Measurements from ENCODE around the gene SNAI3. TPM values are rescaled to one million over a fixed set of nuclear protein-coding genes. Genes with fewer than 3 reads are reported as not detected.

SNAI3 gene
- total and polyA plus RNA-seq, 9 of the 15 experiments (the other 6 are each of a cell fraction or from before 2014, with no cell fraction given): 0.04 to 4.1 (median 0.80) TPM; not detected in 1

DNA sequence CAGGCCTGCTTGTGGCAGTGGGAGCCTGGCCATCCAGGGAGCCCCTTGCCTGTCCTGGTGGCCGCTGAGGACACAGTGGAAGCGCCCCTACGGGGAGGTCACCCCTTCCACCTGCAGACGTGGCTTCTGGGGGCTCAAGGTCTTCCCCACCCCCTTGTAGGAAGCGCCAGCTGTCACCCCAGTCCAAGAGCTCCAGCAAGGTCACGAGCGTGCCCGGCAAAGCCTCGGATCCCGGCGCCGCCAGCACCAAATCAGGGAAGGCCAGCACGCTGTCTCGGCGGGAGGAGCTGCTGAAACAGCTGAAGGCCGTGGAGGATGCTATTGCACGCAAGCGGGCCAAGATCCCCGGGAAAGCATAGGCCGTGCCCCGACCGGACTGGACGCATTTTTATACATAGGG, 55.4 kb downstream of the SNAI3 start:
- POLR2A ChIA-PET: interaction anchor here (0.6 kb wide), 2 partner anchors 8 to 14 kb away, joined by 3 read pairs; no protein-coding TSS in a partner anchor
- no TSS peak for BruUV-seq (replicated peaks)
- CTCF ChIA-PET (ENCODE audit: low intra/inter-chr PET ratio): no interaction called here

DNA sequence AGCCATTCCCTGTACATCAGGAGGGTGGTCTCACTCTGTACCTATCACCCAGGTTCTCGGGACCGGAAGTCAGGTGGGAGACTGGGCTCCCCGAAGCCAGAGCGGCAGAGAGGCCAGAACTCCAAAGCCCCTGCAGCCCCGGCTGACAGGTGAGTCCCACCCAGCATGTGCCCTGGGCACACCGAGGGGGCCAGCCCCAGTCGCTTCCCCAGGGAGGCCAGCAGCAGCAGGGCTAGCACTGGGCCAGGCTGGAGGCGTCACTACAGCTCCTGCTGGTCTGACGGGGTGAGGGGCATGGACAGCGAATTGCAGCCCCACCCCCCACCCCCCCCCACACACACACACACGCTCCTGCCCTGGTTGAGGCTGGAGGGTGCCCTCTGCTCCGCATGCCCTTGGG, 55.9 kb downstream of the SNAI3 start:
- peaks cover 76% of the 10 kb centered on the region for H3K36me3 ChIP-seq (ENCODE audit: control insufficient read depth, insufficient read depth, low read length)
- ATAC-seq: no peak
- H2AFZ ChIP-seq (ENCODE audit: low read depth, low read length): no peak overlapping the region
- intact Hi-C loops (cut with micrococcal nuclease) (no loop called here), in situ Hi-C loops (cut with MboI) (no loop called here)
- H3K4me3 ChIP-seq: no peak overlapping the region
- H3K9me3 ChIP-seq (replicated peaks; ENCODE audit: control insufficient read depth, insufficient read depth, low read depth, low read length): no peaks in the 10 kb centered on the region
- no peak for TF ChIP-seq BRF1 (IDR thresholded peaks at IDR 0.05; ENCODE audit: borderline replicate concordance, extremely low read depth, insufficient read length)
- TF ChIP-seq, protein P1, sequence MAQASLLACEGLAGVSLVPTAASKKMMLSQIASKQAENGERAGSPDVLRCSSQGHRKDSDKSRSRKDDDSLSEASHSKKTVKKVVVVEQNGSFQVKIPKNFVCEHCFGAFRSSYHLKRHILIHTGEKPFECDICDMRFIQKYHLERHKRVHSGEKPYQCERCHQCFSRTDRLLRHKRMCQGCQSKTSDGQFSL (CRISPR knock-in tag; IDR thresholded peaks at IDR 0.05): peak; percentile 80; the same call in 1 of the 2 replicates
- TF ChIP-seq, protein P1 (tag; IDR thresholded peaks at IDR 0.05): peak in 1 of 2 experiments; percentile 57; a peak in 1 of 4 replicates
- no peak overlapping the region for H3K27ac ChIP-seq (ENCODE audit: extremely low read depth, low read depth, low read length)
- H3K4me1 ChIP-seq (replicated peaks in 1 of 2; ENCODE audit: control insufficient read depth in 2 of 2, insufficient read depth in 2 of 2, low read length in 2 of 2): peaks cover 25 to 59% of the 10 kb centered on the region in 2 experiments
- ChIA-PET CTCF (ENCODE audit: low intra/inter-chr PET ratio) (no interaction called here), POLR2A (interaction anchor here (0.6 kb wide), 2 partner anchors 8 to 14 kb away, joined by 3 read pairs; no protein-coding TSS in a partner anchor)
- H3K27me3 ChIP-seq (ENCODE audit: control insufficient read depth in 2 of 2, insufficient read depth in 2 of 2, low read length in 2 of 2): no peaks in the 10 kb centered on the region
- no peaks in the 10 kb centered on the region for H3K9me1 ChIP-seq (ENCODE audit: control insufficient read depth, insufficient read depth, low read length)
- no peak for FAIRE-seq
- H4K20me1 ChIP-seq (replicated peaks; ENCODE audit: control insufficient read depth, insufficient read depth, low read length): peaks cover 11% of the 10 kb centered on the region; the same call in 1 of the 2 replicates
- 91% methylated on average over 7 of the region's 12 CpGs for WGBS (ENCODE audit: insufficient coverage, low coverage, missing lambda C conversion rate)
- BruUV-seq (replicated peaks): no TSS peak
- no peak for DNase-seq (ENCODE audit: extremely low read depth in 1 of 4, low spot score in 3 of 4)
- no peaks in the 10 kb centered on the region for H3K79me2 ChIP-seq (ENCODE audit: control insufficient read depth, insufficient read depth, low read length)
- no peak overlapping the region for H3K4me2 ChIP-seq (ENCODE audit: insufficient read depth, low read length)
- peak overlapping the region in 1 of 2 experiments; percentile 73; a peak in 1 of 4 replicates for H3K9ac ChIP-seq (ENCODE audit: insufficient read depth in 1 of 2, low read depth in 2 of 2, low read length in 2 of 2)

More for the DNA sequence above, 55.4 kb downstream of the SNAI3 start:
- no peak for DNase-seq (ENCODE audit: extremely low read depth in 1 of 4, low spot score in 3 of 4)
- no peak for ATAC-seq
- H3K27me3 ChIP-seq (ENCODE audit: control insufficient read depth in 2 of 2, insufficient read depth in 2 of 2, low read length in 2 of 2): no peaks in the 10 kb centered on the region
- WGBS (ENCODE audit: insufficient coverage, low coverage, missing lambda C conversion rate): 94% methylated on average over 23 of the region's 23 CpGs
- no peak overlapping the region for H3K4me3 ChIP-seq
- peaks cover 25 to 63% of the 10 kb centered on the region in 2 experiments for H3K4me1 ChIP-seq (replicated peaks in 1 of 2; ENCODE audit: control insufficient read depth in 2 of 2, insufficient read depth in 2 of 2, low read length in 2 of 2)
- H3K9me3 ChIP-seq (replicated peaks; ENCODE audit: control insufficient read depth, insufficient read depth, low read depth, low read length): no peaks in the 10 kb centered on the region
- no peak overlapping the region for H2AFZ ChIP-seq (ENCODE audit: low read depth, low read length)
- no peak overlapping the region for H3K27ac ChIP-seq (ENCODE audit: extremely low read depth, low read depth, low read length)
- TF ChIP-seq TEAD2 (tag; IDR thresholded peaks at IDR 0.05): no peak
- peak; percentile 66 for TF ChIP-seq POLR2G (IDR thresholded peaks at IDR 0.05; ENCODE audit: low read depth, low read length)
- in situ Hi-C loops (cut with MboI) (no loop called here), intact Hi-C loops (cut with micrococcal nuclease) (no loop called here)
- no peaks in the 10 kb centered on the region for H3K9me1 ChIP-seq (ENCODE audit: control insufficient read depth, insufficient read depth, low read length)
- H3K79me2 ChIP-seq (ENCODE audit: control insufficient read depth, insufficient read depth, low read length): no peaks in the 10 kb centered on the region
- H3K9ac ChIP-seq (ENCODE audit: insufficient read depth in 1 of 2, low read depth in 2 of 2, low read length in 2 of 2): no peak overlapping the region
- peaks cover 15% of the 10 kb centered on the region; the same call in 1 of the 2 replicates for H4K20me1 ChIP-seq (replicated peaks; ENCODE audit: control insufficient read depth, insufficient read depth, low read length)
- H3K4me2 ChIP-seq (ENCODE audit: insufficient read depth, low read length): no peak overlapping the region
- peaks cover 72% of the 10 kb centered on the region for H3K36me3 ChIP-seq (ENCODE audit: control insufficient read depth, insufficient read depth, low read length)
- FAIRE-seq: no peak

All from K562 (cell line).